ENCODE results near the gene PLS1.
"Not testable (repeated sequence)": the region's sequence is repeated elsewhere in the genome, so short reads cannot be mapped to it uniquely, and the experiment has no call there.

Gene PLS1

DNA sequence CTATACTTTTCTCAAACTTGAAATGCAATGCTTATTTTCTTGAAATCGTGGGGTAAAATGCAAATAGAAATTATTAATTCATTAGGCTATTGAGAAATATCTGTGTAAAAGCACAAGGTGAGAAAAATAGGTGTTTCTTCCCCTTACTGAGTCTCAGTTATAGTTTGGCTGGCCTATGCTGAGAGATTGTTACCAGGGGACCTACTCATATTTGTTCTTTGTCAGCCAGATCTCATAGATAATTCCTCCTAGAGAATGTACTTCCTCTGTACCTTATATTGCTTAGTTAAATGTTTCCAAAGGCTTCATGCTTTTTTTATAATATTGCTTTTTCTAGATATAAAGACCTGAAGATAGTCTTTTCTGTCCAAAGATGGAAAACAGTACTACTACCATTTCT, 67.7 kb downstream of the PLS1 start:
- no peak overlapping the region for H3K4me3 ChIP-seq (ENCODE audit: low read length)
- no peak for TF ChIP-seq ZNF274 (IDR thresholded peaks at IDR 0.05; ENCODE audit: low read depth, low read length)

DNA sequence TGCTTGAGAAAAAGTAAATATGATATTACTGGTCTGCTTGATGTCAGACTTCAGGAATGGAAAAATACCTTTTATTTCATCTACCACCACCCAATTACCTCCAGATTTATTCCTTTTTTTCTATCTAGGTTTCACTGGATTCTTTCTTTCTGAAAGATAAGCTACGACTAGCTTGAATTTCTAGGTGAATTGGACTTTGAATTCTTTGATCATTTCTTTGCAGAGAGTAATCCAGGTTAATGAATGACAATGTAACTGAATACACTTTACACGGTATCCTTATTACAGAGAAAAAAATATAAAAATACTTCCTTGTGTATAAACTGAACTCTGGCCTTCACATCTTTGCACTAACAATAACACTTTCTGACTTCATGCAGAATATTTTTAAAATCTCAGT, 68.1 kb downstream of the PLS1 start:
- no peak for TF ChIP-seq ZNF274 (IDR thresholded peaks at IDR 0.05; ENCODE audit: low read depth, low read length)
- H3K4me3 ChIP-seq (ENCODE audit: low read length), result no peak overlapping the region

DNA sequence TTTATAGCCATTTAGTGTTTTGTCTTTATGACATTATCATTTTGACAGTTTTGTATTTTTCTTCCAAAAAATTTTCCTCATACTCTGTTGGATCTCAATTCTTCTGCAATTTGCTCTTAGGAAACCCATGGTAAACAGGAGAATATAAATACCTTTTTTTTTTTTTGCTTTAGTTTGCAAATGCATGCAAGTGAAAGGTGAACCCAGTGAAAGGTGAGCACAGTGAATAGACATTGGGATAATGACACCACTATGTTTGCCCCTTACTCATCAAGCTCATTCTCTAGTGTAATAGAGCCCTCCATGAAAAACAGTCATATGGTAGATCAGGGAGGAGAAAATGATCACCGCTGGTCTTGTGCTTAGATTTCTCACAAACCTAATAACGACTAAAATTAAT, 68.6 kb downstream of the PLS1 start:
- H3K4me3 ChIP-seq (ENCODE audit: low read length), result no peak overlapping the region
- TF ChIP-seq ZNF274 (IDR thresholded peaks at IDR 0.05; ENCODE audit: low read depth, low read length), result no peak

DNA sequence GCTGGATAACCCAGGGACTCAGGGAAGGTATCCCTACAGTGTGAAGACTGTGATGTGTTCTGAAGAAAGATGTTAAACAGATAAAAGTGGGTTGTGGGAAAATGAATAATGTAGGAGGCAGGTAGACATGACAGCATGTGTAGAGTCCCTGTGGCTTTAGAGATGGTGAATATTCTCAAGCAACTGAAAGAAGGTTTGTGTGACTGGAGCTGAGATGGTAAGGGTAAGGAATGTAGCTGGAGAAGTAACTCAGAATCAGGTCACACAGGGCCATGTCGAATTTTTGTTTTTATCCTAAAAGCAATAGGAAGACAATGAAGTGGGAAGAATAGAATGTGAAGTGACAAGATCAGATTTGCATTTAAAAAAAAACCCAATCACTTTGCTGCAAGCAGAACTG, 73.9 kb downstream of the PLS1 start:
- TF ChIP-seq ZNF274 (IDR thresholded peaks at IDR 0.05; ENCODE audit: low read depth, low read length), result no peak
- H3K4me3 ChIP-seq (ENCODE audit: low read length), result no peak overlapping the region

DNA sequence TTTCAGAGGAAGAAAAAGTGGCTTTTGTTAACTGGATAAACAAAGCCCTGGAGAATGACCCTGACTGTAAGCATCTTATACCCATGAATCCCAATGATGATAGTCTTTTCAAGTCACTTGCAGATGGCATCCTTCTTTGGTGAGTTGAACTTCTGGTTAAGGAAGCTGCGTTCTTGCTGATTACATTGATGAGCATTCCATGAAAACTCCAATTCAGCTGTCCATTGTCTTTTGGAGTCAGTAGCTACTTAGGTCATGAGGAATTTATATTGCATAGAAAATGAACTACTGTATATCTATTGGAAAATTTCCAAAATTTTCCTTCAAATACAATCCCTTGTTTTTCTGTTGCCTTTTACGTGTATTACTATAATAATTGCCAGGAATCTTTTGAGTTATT, 80.0 kb downstream of the PLS1 start:
- no peak overlapping the region for H3K4me3 ChIP-seq (ENCODE audit: low read length)
- no peak for TF ChIP-seq ZNF274 (IDR thresholded peaks at IDR 0.05; ENCODE audit: low read depth, low read length)

DNA sequence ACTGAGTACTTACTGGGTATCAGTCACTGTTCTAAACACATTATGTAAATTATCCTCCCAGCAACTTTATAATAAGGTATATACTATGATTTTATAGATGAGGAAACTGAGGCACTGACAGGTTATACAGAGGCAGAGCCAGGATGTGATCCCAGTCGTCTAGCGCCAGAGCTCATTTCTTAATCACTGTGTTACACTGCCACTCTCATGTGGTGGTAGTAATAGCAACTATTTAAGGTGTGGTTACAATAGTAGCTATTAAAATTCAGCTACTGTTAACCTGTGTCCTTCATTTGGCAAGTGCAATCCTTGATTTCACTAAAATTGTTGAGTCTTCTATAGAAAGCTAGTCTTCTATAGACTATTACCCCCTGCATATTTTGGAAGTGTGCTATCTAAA, 84.5 kb downstream of the PLS1 start:
- no peak for TF ChIP-seq ZNF274 (IDR thresholded peaks at IDR 0.05; ENCODE audit: low read depth, low read length)
- H3K4me3 ChIP-seq (ENCODE audit: low read length), result no peak overlapping the region

DNA sequence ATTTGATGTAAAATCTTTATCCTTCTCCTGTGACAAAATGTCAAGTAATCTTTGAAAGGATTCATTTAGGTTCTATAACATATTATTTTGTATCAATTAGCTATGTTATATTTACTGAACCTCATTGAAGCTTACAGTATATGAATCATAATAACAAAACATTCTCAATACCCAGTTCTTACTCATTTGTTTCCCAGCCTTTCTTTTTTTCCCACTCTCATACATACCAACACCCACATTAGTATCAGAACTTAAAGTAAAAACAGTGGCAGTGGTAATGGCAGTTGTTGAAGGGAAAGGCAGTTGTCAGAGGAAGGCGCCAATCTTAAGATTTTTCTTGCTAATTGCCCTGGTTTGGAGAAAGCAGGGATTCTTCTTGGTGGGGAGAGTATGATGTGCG, 94.4 kb downstream of the PLS1 start:
- TF ChIP-seq ZNF274 (IDR thresholded peaks at IDR 0.05; ENCODE audit: low read depth, low read length), result no peak
- no peak overlapping the region for H3K4me3 ChIP-seq (ENCODE audit: low read length)

DNA sequence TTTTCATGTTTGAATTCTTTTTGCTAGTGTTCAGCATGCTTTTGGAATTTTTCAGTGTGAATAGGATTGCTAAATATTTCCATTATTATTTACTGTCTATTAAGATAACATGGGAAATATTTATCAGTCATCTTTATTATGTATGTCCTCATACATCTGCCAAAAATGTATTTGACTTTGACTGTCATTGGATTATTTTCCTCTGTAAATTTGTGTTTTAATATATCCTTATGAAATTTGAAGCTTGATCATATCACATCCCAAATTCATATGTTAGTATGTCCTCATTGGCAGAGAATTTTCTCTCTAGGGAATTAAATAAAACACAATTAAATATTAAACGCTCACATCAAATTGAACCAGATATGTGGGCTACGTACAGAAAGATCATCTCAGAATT, 95.3 kb downstream of the PLS1 start:
- no peak for TF ChIP-seq ZNF274 (IDR thresholded peaks at IDR 0.05; ENCODE audit: low read depth, low read length)
- no peak overlapping the region for H3K4me3 ChIP-seq (ENCODE audit: low read length)

DNA sequence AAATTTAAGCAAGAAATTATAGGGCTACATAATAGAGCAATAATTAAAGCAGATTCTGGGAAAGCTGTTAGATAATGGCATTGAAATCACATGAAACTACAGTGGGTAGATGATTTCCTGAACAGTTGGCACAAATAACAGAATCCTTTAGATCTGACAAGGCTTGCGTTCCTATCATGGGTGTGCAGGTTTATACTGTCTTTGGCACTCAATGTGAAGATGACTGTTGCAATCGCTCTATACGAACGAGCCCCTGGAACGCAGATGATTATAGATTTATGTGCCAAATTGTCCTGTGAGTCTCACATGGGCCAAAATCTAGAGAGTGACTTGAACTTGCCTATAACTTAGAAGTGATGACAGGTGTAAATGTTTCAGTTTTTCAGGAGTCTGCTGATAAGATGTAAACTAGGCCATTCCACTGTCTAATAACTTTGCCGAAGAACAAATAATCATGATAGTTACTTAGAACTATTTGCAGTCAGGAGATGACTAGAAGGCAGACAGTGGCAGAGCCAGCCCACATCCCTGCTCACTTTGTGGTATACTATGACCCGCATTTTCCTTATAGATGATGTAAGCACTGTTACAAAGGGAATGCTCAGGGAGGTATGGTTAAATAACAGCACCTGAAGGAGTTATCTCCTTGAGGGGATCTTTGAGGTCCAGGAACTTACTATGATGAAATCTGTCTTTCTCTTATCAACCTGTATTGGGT, 97.1 kb downstream of the PLS1 start:
- no peak overlapping the region for H3K4me3 ChIP-seq (ENCODE audit: low read length)
- TF ChIP-seq ZNF274 (IDR thresholded peaks at IDR 0.05; ENCODE audit: low read depth, low read length), result no peak

DNA sequence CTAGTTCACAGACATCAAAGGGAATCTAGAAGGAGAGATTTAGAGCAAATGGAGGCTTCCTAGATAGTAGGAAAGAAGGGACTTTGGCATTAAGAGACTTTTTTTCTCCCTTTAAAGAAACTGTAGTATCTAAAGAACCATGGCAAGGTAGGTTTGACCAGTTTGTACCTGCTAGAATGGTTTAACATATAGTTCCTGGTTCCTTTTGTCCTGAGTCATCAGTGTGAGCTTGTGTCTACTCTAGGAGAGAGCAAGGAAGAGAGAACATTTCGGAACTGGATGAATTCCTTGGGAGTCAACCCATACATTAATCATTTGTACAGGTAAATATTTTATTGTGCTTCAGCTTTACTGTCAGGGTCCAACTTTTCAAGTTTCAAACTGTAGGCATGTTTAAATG, 98.0 kb downstream of the PLS1 start:
- TF ChIP-seq ZNF274 (IDR thresholded peaks at IDR 0.05; ENCODE audit: low read depth, low read length), result no peak
- no peak overlapping the region for H3K4me3 ChIP-seq (ENCODE audit: low read length)

DNA sequence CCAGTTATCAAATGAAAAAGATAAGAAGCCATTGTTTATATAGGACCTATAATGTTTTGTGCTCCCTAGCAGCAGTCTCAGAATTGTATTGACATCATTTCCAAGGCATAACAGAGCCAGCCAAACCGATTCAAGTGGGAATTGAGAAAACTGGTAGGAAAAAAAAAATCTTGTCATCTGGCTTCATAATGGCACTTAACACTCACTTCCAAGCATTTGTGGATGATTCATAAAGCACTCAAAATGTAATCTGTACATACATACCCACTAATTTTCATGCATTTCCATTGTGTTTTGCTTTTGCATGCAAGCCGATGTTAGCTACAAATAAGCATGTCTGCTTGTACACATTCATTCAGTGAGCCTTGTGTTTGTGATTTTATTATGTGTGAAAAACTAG, 109.0 kb downstream of the PLS1 start:
- TF ChIP-seq ZNF274 (IDR thresholded peaks at IDR 0.05; ENCODE audit: low read depth, low read length), result no peak
- no peak overlapping the region for H3K4me3 ChIP-seq (ENCODE audit: low read length)

DNA sequence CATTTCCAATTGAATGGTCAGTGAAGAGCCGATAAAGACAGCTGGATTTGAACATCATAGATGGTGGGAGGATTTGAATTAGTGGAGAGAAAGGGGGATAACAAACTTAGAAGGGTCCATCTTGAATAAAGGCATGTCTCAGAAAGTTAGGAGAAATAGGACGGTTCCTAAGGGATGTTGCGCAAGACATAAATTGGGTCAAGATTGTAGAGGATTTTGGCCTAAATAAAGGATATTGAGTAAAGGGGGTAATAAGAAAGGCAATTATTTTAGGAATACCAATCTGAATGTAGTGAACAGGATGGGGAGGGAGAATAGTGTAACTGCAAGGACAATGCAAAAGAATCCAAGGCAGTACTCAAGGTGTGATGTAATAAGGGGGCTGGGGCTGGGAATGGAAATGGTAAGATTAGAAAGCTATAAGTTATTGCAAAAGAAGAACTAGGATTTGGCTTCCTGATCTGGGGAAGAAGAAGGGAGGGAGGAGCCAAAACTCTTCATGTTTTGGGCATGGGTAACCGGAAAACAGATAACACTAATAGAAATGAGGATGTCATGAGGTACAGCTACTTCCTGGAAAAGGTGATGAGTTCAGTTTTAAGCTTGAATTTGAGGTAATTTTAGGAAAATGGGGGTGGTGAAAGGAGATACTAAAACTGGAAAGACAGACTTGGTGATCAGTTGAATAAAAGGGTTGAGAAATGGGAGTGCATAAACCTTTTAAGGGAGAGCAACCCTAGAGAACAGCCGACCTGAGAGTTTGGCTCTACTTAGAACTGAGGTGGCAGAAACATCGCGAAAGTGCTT, 110.3 kb downstream of the PLS1 start:
- TF ChIP-seq ZNF274 (IDR thresholded peaks at IDR 0.05; ENCODE audit: low read depth, low read length), result no peak
- no peak overlapping the region for H3K4me3 ChIP-seq (ENCODE audit: low read length)

DNA sequence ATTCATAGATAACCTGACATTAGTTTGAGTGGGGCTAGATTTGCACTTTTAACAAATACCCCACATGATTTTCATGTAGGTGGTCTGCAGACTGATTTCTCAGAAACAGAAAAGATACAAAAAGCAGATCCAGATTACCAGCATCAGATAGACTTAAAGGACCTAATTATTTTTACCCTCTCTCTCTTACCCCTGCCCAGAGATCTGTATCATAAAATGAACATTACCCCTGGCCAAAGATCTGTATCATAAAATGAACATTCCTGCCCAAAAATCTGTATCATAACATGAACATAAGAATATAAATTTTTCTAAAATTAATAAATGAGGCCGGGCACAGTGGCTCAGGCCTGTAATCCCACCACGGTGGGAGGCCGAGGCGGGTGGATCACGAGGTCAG, 113.0 kb downstream of the PLS1 start:
- TF ChIP-seq ZNF274 (IDR thresholded peaks at IDR 0.05; ENCODE audit: low read depth, low read length), result no peak
- H3K4me3 ChIP-seq (ENCODE audit: low read length), result no peak overlapping the region

DNA sequence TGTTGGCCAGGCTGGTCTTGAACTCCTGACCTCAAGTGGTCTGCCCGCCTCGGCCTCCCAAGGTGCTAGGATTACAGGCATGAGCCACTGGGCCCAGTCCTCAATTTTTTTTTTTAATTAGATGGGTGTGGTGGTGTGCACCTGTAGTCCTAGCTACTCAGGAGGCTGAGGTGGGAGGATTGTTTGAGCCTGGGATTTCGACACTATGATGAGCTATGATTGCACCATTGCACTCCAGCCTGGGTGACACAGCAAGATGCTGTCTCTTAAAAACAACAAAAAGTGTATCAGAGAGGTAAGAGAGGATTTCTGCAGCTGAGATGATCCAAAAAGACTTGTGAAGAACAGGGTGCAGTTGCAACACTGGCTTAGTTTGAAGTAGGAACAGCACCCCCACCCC, 118.7 kb downstream of the PLS1 start:
- H3K4me3 ChIP-seq (ENCODE audit: low read length), result not testable (repeated sequence)

DNA sequence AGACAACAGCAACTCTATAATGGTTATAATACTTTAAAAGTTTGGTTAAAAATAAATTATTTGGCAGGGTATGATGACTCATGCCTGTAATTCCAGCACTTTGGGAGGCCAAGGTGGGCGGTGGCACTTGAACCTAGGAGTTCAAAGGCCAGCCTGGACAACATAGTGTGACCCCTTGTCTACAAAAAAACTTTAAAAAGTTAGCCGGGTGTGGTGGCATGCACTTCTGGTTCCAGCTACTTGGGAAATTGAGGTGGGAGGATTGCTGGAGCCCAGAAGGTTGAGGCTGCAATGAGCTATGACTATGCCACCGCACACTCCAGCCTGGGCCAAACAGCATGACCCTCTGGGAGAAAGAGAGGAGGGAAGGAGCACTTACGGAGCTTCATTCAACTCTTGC, 119.9 kb downstream of the PLS1 start:
- no peak overlapping the region for H3K4me3 ChIP-seq (ENCODE audit: low read length)
- TF ChIP-seq ZNF274 (IDR thresholded peaks at IDR 0.05; ENCODE audit: low read depth, low read length), result no peak

DNA sequence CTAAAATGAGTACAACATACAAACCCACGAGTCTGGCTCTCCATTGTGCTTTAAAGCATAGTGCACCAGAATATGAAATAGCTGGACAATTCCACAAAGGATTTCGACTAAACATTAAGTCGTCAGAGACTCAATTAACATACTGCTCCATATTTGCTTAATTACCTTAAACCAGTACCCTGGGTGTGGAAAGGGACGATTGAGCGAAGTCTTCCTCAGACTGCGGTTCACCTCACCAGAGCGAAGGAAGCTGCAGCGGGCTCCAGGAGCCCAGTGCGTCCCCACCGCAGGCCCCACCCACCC, 127.4 kb downstream of the PLS1 start:
- no peak for TF ChIP-seq ZNF274 (IDR thresholded peaks at IDR 0.05; ENCODE audit: low read depth, low read length)
- H3K4me3 ChIP-seq (ENCODE audit: low read length), result peak overlapping the region; percentile 54

All from GM08714 (cell line).